SU-DHL-6 (cell line): ENCODE results near the gene NADK.

Source experiments
- H2AFZ ChIP-seq: fragments of 200-600 bp; sonication (generic); 2 replicates; pipeline ENCODE4 v1.6.1; 2014; ENCODE audit warnings: low read depth, mild to moderate bottlenecking, moderate library complexity, mixed read lengths, antibody characterized with exemption, low read length; ENCODE audit not compliant: severe bottlenecking
- H3F3A ChIP-seq: fragments of 200-600 bp; shearing (Covaris generic); 2 replicates; pipeline ENCODE4 v1.6.0; 2016; ENCODE audit warnings: antibody characterized with exemption, mild to moderate bottlenecking; ENCODE audit not compliant: insufficient read depth
- H3K27ac ChIP-seq: fragments of 200-600 bp; sonication (generic); 2 replicates; pipeline ENCODE4 v1.5.1; 2016; ENCODE audit warnings: low read depth, mild to moderate bottlenecking, low read length, moderate library complexity, mixed read lengths
- H3K27me3 ChIP-seq: fragments of 200-600 bp; sonication (generic), shearing (Covaris generic); 2 replicates; pipeline ENCODE4 v1.6.0; 2014; ENCODE audit warnings: mild to moderate bottlenecking, low read length
- H3K36me3 ChIP-seq: fragments of 200-600 bp; sonication (generic); 2 replicates; pipeline ENCODE4 v1.6.1; 2014; ENCODE audit warnings: mild to moderate bottlenecking, low read length, mixed read lengths
- H3K4me2 ChIP-seq: fragments of 300-600, 200-600 bp; shearing (Covaris generic), sonication (generic); 2 replicates; pipeline ENCODE4 v1.6.0; 2014; ENCODE audit warnings: low read length, low read depth, mild to moderate bottlenecking; ENCODE audit not compliant: poor library complexity, severe bottlenecking
- H3K4me3 ChIP-seq: fragments of 200-600 bp; sonication (generic); 2 replicates; pipeline ENCODE4 v1.5.1; 2014; ENCODE audit warnings: antibody characterized with exemption, low read length, mild to moderate bottlenecking, mixed read lengths; ENCODE audit not compliant: insufficient read depth, poor library complexity, severe bottlenecking
- H3K79me2 ChIP-seq: fragments of 200-600 bp; sonication (generic); 2 replicates; pipeline ENCODE4 v1.6.1; 2014; ENCODE audit warnings: mild to moderate bottlenecking, low read length, moderate library complexity; ENCODE audit not compliant: insufficient read depth
- H3K9ac ChIP-seq: fragments of 200-600 bp; sonication (generic); 2 replicates; pipeline ENCODE4 v1.7.0; 2014; ENCODE audit warnings: mild to moderate bottlenecking, low read length
- H3K9me2 ChIP-seq: fragments of 200-600 bp; sonication (generic); replicated peaks from 2 replicates; pipeline ENCODE4 v1.6.1; 2014; ENCODE audit warnings: low read length; ENCODE audit not compliant: insufficient read depth
- H3K9me3 ChIP-seq: fragments of 200-600 bp; sonication (generic); 2 replicates; pipeline ENCODE4 v1.6.1; 2014; ENCODE audit warnings: low read length, mixed read lengths; ENCODE audit not compliant: insufficient read depth
- H4K20me1 ChIP-seq: fragments of 200-600 bp; sonication (generic); 2 replicates; pipeline ENCODE4 v1.6.1; 2014; ENCODE audit warnings: low read depth, mild to moderate bottlenecking, antibody characterized with exemption, low read length, moderate library complexity, mixed read lengths
- CTCF ChIP-seq: fragments of 200-600 bp; sonication (generic); IDR thresholded peaks from one replicate; pipeline ENCODE4 v1.5.1; 2017; ENCODE audit warnings: antibody characterized with exemption, mild to moderate bottlenecking, low read length, moderate library complexity; ENCODE audit not compliant: insufficient read depth, poor library complexity, severe bottlenecking
- EZH2phosphoT487 ChIP-seq: fragments of 200-600 bp; sonication (generic), shearing (Covaris generic); conservative IDR thresholded peaks from 2 replicates; pipeline ENCODE4 v1.6.1; 2018; ENCODE audit warnings: mild to moderate bottlenecking, antibody characterized with exemption, low read length, moderate library complexity, mixed read lengths

Gene NADK

GRCh38 chr1:1771096-1771495 is 7.2 kb downstream of the NADK start:
- no peaks in the 10 kb centered on the region for H3K9me2 ChIP-seq
- no peaks in the 10 kb centered on the region for H3K27me3 ChIP-seq
- H3K36me3 ChIP-seq: peaks cover 12% of the 10 kb centered on the region; the same call in 1 of the 2 replicates
- no peaks in the 10 kb centered on the region for H3K9me3 ChIP-seq
- no peak overlapping the region for H3K27ac ChIP-seq
- H4K20me1 ChIP-seq: peaks cover 14% of the 10 kb centered on the region; the same call in 1 of the 2 replicates
- H3K9ac ChIP-seq: no peak overlapping the region
- peaks cover 10% of the 10 kb centered on the region for H3F3A ChIP-seq
- no peak overlapping the region for H3K4me3 ChIP-seq
- peaks cover 100% of the 10 kb centered on the region for H3K79me2 ChIP-seq
- TF ChIP-seq EZH2phosphoT487: no peak
- no peak for TF ChIP-seq CTCF
- no peak overlapping the region for H2AFZ ChIP-seq
- H3K4me2 ChIP-seq: no peak overlapping the region

GRCh38 chr1:1770102-1770501 is 8.2 kb downstream of the NADK start:
- H3K9ac ChIP-seq: no peak overlapping the region
- no peak overlapping the region for H3K4me3 ChIP-seq
- H3K4me2 ChIP-seq: no peak overlapping the region
- no peaks in the 10 kb centered on the region for H3K27me3 ChIP-seq
- 0 out of 2 replicates have a peak, but pooled peaks cover under 1% of the 10 kb centered on the region for H3F3A ChIP-seq
- TF ChIP-seq CTCF: no peak
- peaks cover 13% of the 10 kb centered on the region; the same call in 1 of the 2 replicates for H3K36me3 ChIP-seq
- H3K27ac ChIP-seq: no peak overlapping the region
- H3K79me2 ChIP-seq: peaks cover 100% of the 10 kb centered on the region
- H3K9me3 ChIP-seq: no peaks in the 10 kb centered on the region
- peaks cover 11% of the 10 kb centered on the region; the same call in 1 of the 2 replicates for H4K20me1 ChIP-seq
- no peaks in the 10 kb centered on the region for H3K9me2 ChIP-seq
- no peak overlapping the region for H2AFZ ChIP-seq

- Histone ChIP-seq H3K36me3 (peaks cover 16% of the 10 kb centered on the region; the same call in 1 of the 2 replicates), H3F3A (no peaks in the 10 kb centered on the region), H3K79me2 (peaks cover 98% of the 10 kb centered on the region), H3K4me2 (no peak overlapping the region), H3K9me3 (no peaks in the 10 kb centered on the region), H3K9ac (no peak overlapping the region), H3K27ac (no peak overlapping the region), H3K27me3 (no peaks in the 10 kb centered on the region), H4K20me1 (peaks cover 5% of the 10 kb centered on the region; the same call in 1 of the 2 replicates), H3K9me2 (no peaks in the 10 kb centered on the region), H3K4me3 (no peak overlapping the region), H2AFZ (no peak overlapping the region)
- no peak for TF ChIP-seq EZH2phosphoT487
- TF ChIP-seq CTCF: no peak
Measured at GRCh38 chr1:1768249-1768992, 9.8 kb downstream of the NADK start.
